NCI-H2107 (cell line): ENCODE measurements around the gene ACTL10.

Experiments used
- DNase-seq: peaks from one replicate; lab custom pipeline; 2025; lab: John Stamatoyannopoulos, UW

ACTL10 gene

GRCh38 chr20:33677991-33678702 lies 11.4 kb downstream of the ACTL10 start:
- no peak for DNase-seq

- DNase-seq: no peak
Observed at GRCh38 chr20:33679758-33680485, 13.2 kb downstream of the ACTL10 start.

- DNase-seq: no peak
Observed at GRCh38 chr20:33680686-33681085, 13.9 kb downstream of the ACTL10 start.

GRCh38 chr20:33681288-33681687 lies 14.5 kb downstream of the ACTL10 start:
- no peak for DNase-seq

GRCh38 chr20:33681728-33682353 lies 15.1 kb downstream of the ACTL10 start:
- no peak for DNase-seq

GRCh38 chr20:33684533-33685327 lies 18.0 kb downstream of the ACTL10 start:
- DNase-seq: no peak

GRCh38 chr20:33685328-33686099 lies 18.8 kb downstream of the ACTL10 start:
- no peak for DNase-seq

- DNase-seq: peak; percentile 85
Observed at GRCh38 chr20:33686100-33686983, 19.6 kb downstream of the ACTL10 start, which contains the start of gene E2F1. TSS of gene E2F1 (minus strand) at chr20:33686385. CDS start at chr20:33686264, 121 bp downstream.

- no peak for DNase-seq
Observed at GRCh38 chr20:33686984-33687366, 20.2 kb downstream of the ACTL10 start.

- no peak for DNase-seq
Observed at GRCh38 chr20:33687370-33687915, 20.7 kb downstream of the ACTL10 start.

- no peak for DNase-seq
Observed at GRCh38 chr20:33687993-33688937, 21.5 kb downstream of the ACTL10 start.

- no peak for DNase-seq
Observed at GRCh38 chr20:33688938-33689424, 22.2 kb downstream of the ACTL10 start.

GRCh38 chr20:33689493-33689892 lies 22.8 kb downstream of the ACTL10 start:
- DNase-seq: no peak

- DNase-seq: no peak
Observed at GRCh38 chr20:33689973-33690372, 23.2 kb downstream of the ACTL10 start.

GRCh38 chr20:33693289-33693688 lies 26.5 kb downstream of the ACTL10 start:
- DNase-seq: no peak

GRCh38 chr20:33693741-33694638 lies 27.2 kb downstream of the ACTL10 start:
- DNase-seq: no peak

- no peak for DNase-seq
Observed at GRCh38 chr20:33694639-33695012, 27.9 kb downstream of the ACTL10 start.

- no peak for DNase-seq
Observed at GRCh38 chr20:33696448-33696847, 29.7 kb downstream of the ACTL10 start.
